ENCODE data around the gene OR1A1.

DNA sequence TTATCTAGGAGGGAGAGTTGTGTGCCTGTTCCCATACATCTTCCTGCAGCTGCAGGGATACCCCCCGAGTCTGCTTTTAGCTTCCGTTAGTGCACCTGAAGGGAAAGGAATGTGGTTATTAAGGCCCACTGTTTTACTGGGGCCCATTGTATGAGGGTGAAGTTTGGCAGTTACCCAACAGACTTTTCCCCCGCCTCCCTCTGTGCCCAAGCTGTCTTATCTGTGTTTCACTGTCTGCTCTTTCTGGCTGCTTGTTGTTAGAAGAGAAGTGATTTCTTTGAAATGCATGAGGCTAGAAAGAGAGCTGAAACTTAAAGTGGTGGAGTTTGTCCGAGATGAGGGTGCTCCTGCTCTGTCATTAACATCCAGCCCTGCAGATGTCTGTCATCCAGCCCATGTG is 17.5 kb upstream of the OR1A1 start:
- TF ChIP-seq, protein P1, sequence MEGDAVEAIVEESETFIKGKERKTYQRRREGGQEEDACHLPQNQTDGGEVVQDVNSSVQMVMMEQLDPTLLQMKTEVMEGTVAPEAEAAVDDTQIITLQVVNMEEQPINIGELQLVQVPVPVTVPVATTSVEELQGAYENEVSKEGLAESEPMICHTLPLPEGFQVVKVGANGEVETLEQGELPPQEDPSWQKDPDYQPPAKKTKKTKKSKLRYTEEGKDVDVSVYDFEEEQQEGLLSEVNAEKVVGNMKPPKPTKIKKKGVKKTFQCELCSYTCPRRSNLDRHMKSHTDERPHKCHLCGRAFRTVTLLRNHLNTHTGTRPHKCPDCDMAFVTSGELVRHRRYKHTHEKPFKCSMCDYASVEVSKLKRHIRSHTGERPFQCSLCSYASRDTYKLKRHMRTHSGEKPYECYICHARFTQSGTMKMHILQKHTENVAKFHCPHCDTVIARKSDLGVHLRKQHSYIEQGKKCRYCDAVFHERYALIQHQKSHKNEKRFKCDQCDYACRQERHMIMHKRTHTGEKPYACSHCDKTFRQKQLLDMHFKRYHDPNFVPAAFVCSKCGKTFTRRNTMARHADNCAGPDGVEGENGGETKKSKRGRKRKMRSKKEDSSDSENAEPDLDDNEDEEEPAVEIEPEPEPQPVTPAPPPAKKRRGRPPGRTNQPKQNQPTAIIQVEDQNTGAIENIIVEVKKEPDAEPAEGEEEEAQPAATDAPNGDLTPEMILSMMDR (IDR thresholded peaks at IDR 0.05; ENCODE audit: borderline replicate concordance, extremely low read depth, low read length, poor library complexity, severe bottlenecking), result no peak
- TF ChIP-seq EZH2 (IDR thresholded peaks at IDR 0.05; ENCODE audit: borderline replicate concordance, low read depth, low read length, severe bottlenecking), result no peak
